ENCODE results near the gene STARD3.
A peak's percentile ranks its signal among the peaks of the same experiment; 100 is the strongest.
"Not testable (repeated sequence)": the region's sequence is repeated elsewhere in the genome, so short reads cannot be mapped to it uniquely, and the experiment has no call there.

STARD3 gene

GRCh38 chr17:39687546-39688474 is 50.9 kb downstream of the STARD3 start, which contains the start of gene PGAP3:
Gene PGAP3, minus strand, starts transcription at chr17:39688057. Its CDS starts 43 bp downstream, at chr17:39688014.
- H3K36me3 ChIP-seq (ENCODE audit: control insufficient read depth, insufficient read depth, low read length): no peaks in the 10 kb centered on the region
- H3K4me3 ChIP-seq (ENCODE audit: low read depth, low read length): peak within 1 kb of the TSS; percentile 87
- H3K9me3 ChIP-seq (ENCODE audit: control insufficient read depth, insufficient read depth, low read length): no peaks in the 10 kb centered on the region
- H3K4me1 ChIP-seq (ENCODE audit: control insufficient read depth, insufficient read depth, low read length): peaks cover 11% of the 10 kb centered on the region
- peak within 1 kb of the TSS; percentile 94 for H3K9ac ChIP-seq (ENCODE audit: low read depth, low read length)
- no peaks in the 10 kb centered on the region for H3K27me3 ChIP-seq (ENCODE audit: control insufficient read depth, insufficient read depth, low read length)

GRCh38 chr17:39688475-39688835 is 51.5 kb downstream of the STARD3 start:
- peaks cover 11% of the 10 kb centered on the region for H3K4me1 ChIP-seq (ENCODE audit: control insufficient read depth, insufficient read depth, low read length)
- H3K4me3 ChIP-seq (ENCODE audit: low read depth, low read length): peak overlapping the region; percentile 87
- peak overlapping the region; percentile 94 for H3K9ac ChIP-seq (ENCODE audit: low read depth, low read length)
- H3K36me3 ChIP-seq (ENCODE audit: control insufficient read depth, insufficient read depth, low read length): no peaks in the 10 kb centered on the region
- H3K9me3 ChIP-seq (ENCODE audit: control insufficient read depth, insufficient read depth, low read length): no peaks in the 10 kb centered on the region
- no peaks in the 10 kb centered on the region for H3K27me3 ChIP-seq (ENCODE audit: control insufficient read depth, insufficient read depth, low read length)

GRCh38 chr17:39688945-39689344 is 52.0 kb downstream of the STARD3 start:
- peak overlapping the region; percentile 94 for H3K9ac ChIP-seq (ENCODE audit: low read depth, low read length)
- peaks cover 11% of the 10 kb centered on the region for H3K4me1 ChIP-seq (ENCODE audit: control insufficient read depth, insufficient read depth, low read length)
- no peaks in the 10 kb centered on the region for H3K9me3 ChIP-seq (ENCODE audit: control insufficient read depth, insufficient read depth, low read length)
- no peaks in the 10 kb centered on the region for H3K36me3 ChIP-seq (ENCODE audit: control insufficient read depth, insufficient read depth, low read length)
- no peaks in the 10 kb centered on the region for H3K27me3 ChIP-seq (ENCODE audit: control insufficient read depth, insufficient read depth, low read length)
- H3K4me3 ChIP-seq (ENCODE audit: low read depth, low read length): peak overlapping the region; percentile 87

GRCh38 chr17:39694593-39694992 is 57.6 kb downstream of the STARD3 start:
- Histone ChIP-seq H3K9ac (ENCODE audit: low read depth, low read length) (peak overlapping the region; percentile 50), H3K9me3 (ENCODE audit: control insufficient read depth, insufficient read depth, low read length) (no peaks in the 10 kb centered on the region), H3K27me3 (ENCODE audit: control insufficient read depth, insufficient read depth, low read length) (no peaks in the 10 kb centered on the region), H3K4me1 (ENCODE audit: control insufficient read depth, insufficient read depth, low read length) (peaks cover 15% of the 10 kb centered on the region), H3K36me3 (ENCODE audit: control insufficient read depth, insufficient read depth, low read length) (no peaks in the 10 kb centered on the region), H3K4me3 (ENCODE audit: low read depth, low read length) (no peak overlapping the region)

- no peaks in the 10 kb centered on the region for H3K27me3 ChIP-seq (ENCODE audit: control insufficient read depth, insufficient read depth, low read length)
- no peaks in the 10 kb centered on the region for H3K9me3 ChIP-seq (ENCODE audit: control insufficient read depth, insufficient read depth, low read length)
- H3K4me1 ChIP-seq (ENCODE audit: control insufficient read depth, insufficient read depth, low read length): peaks cover 13% of the 10 kb centered on the region
- H3K36me3 ChIP-seq (ENCODE audit: control insufficient read depth, insufficient read depth, low read length): no peaks in the 10 kb centered on the region
- H3K4me3 ChIP-seq (ENCODE audit: low read depth, low read length): no peak overlapping the region
- peak overlapping the region; percentile 50 for H3K9ac ChIP-seq (ENCODE audit: low read depth, low read length)
Measured at GRCh38 chr17:39695089-39695474, 58.1 kb downstream of the STARD3 start.

- H3K9ac ChIP-seq (ENCODE audit: low read depth, low read length): no peak overlapping the region
- H3K4me3 ChIP-seq (ENCODE audit: low read depth, low read length): no peak overlapping the region
- no peaks in the 10 kb centered on the region for H3K27me3 ChIP-seq (ENCODE audit: control insufficient read depth, insufficient read depth, low read length)
- H3K36me3 ChIP-seq (ENCODE audit: control insufficient read depth, insufficient read depth, low read length): no peaks in the 10 kb centered on the region
- H3K4me1 ChIP-seq (ENCODE audit: control insufficient read depth, insufficient read depth, low read length): peaks cover 13% of the 10 kb centered on the region
- H3K9me3 ChIP-seq (ENCODE audit: control insufficient read depth, insufficient read depth, low read length): no peaks in the 10 kb centered on the region
Measured at GRCh38 chr17:39696731-39697130, 59.8 kb downstream of the STARD3 start.

GRCh38 chr17:39697961-39698360 is 61.0 kb downstream of the STARD3 start:
- H3K36me3 ChIP-seq (ENCODE audit: control insufficient read depth, insufficient read depth, low read length): no peaks in the 10 kb centered on the region
- peaks cover 18% of the 10 kb centered on the region for H3K4me1 ChIP-seq (ENCODE audit: control insufficient read depth, insufficient read depth, low read length)
- no peaks in the 10 kb centered on the region for H3K27me3 ChIP-seq (ENCODE audit: control insufficient read depth, insufficient read depth, low read length)
- no peak overlapping the region for H3K9ac ChIP-seq (ENCODE audit: low read depth, low read length)
- no peaks in the 10 kb centered on the region for H3K9me3 ChIP-seq (ENCODE audit: control insufficient read depth, insufficient read depth, low read length)
- H3K4me3 ChIP-seq (ENCODE audit: low read depth, low read length): no peak overlapping the region

GRCh38 chr17:39699157-39699817 is 62.3 kb downstream of the STARD3 start:
- not testable (repeated sequence) for H3K27me3 ChIP-seq (ENCODE audit: control insufficient read depth, insufficient read depth, low read length); H3K9me3 ChIP-seq (ENCODE audit: control insufficient read depth, insufficient read depth, low read length); H3K36me3 ChIP-seq (ENCODE audit: control insufficient read depth, insufficient read depth, low read length)
- Histone ChIP-seq H3K4me3 (ENCODE audit: low read depth, low read length) (peak overlapping the region; percentile 90), H3K4me1 (ENCODE audit: control insufficient read depth, insufficient read depth, low read length) (peaks cover 27% of the 10 kb centered on the region), H3K9ac (ENCODE audit: low read depth, low read length) (peak overlapping the region; percentile 81)

- Histone ChIP-seq H3K9ac (ENCODE audit: low read depth, low read length) (peak within 1 kb of the TSS; percentile 87), H3K4me3 (ENCODE audit: low read depth, low read length) (peak within 1 kb of the TSS; percentile 90), H3K4me1 (ENCODE audit: control insufficient read depth, insufficient read depth, low read length) (peaks cover 31% of the 10 kb centered on the region)
Measured at GRCh38 chr17:39699818-39700147, 62.8 kb downstream of the STARD3 start, which contains the start of gene ERBB2. Gene ERBB2, plus strand, starts transcription at chr17:39700064. Its CDS starts 175 bp downstream, at chr17:39700239.

GRCh38 chr17:39700148-39700987 is 63.4 kb downstream of the STARD3 start:
- Histone ChIP-seq H3K9me3 (ENCODE audit: control insufficient read depth, insufficient read depth, low read length) (no peaks in the 10 kb centered on the region), H3K36me3 (ENCODE audit: control insufficient read depth, insufficient read depth, low read length) (no peaks in the 10 kb centered on the region), H3K9ac (ENCODE audit: low read depth, low read length) (peak overlapping the region; percentile 87), H3K4me1 (ENCODE audit: control insufficient read depth, insufficient read depth, low read length) (peaks cover 31% of the 10 kb centered on the region), H3K4me3 (ENCODE audit: low read depth, low read length) (peak overlapping the region; percentile 90), H3K27me3 (ENCODE audit: control insufficient read depth, insufficient read depth, low read length) (no peaks in the 10 kb centered on the region)

More at GRCh38 chr17:39699818-39700147, 62.8 kb downstream of the STARD3 start, which contains the start of gene ERBB2:
- no peaks in the 10 kb centered on the region for H3K27me3 ChIP-seq (ENCODE audit: control insufficient read depth, insufficient read depth, low read length)
- H3K36me3 ChIP-seq (ENCODE audit: control insufficient read depth, insufficient read depth, low read length): no peaks in the 10 kb centered on the region
- H3K9me3 ChIP-seq (ENCODE audit: control insufficient read depth, insufficient read depth, low read length): no peaks in the 10 kb centered on the region

GRCh38 chr17:39701012-39701783 is 64.3 kb downstream of the STARD3 start:
- Histone ChIP-seq H3K4me3 (ENCODE audit: low read depth, low read length) (peak overlapping the region; percentile 90), H3K9me3 (ENCODE audit: control insufficient read depth, insufficient read depth, low read length) (no peaks in the 10 kb centered on the region), H3K27me3 (ENCODE audit: control insufficient read depth, insufficient read depth, low read length) (no peaks in the 10 kb centered on the region), H3K36me3 (ENCODE audit: control insufficient read depth, insufficient read depth, low read length) (peaks cover 7% of the 10 kb centered on the region), H3K9ac (ENCODE audit: low read depth, low read length) (peak overlapping the region; percentile 41), H3K4me1 (ENCODE audit: control insufficient read depth, insufficient read depth, low read length) (peaks cover 34% of the 10 kb centered on the region)

Data from iPS-15b (cell line).